ENCODE results near the gene NXF1. TPM values are rescaled to one million over a fixed set of nuclear protein-coding genes. Genes with fewer than 3 reads are reported as not detected.

The NXF1 gene
- total and polyA plus RNA-seq, 2 of the 13 experiments (the other 11 are each of a cell fraction or from before 2014, with no cell fraction given): 30.4 to 30.9 TPM

- TF ChIP-seq E2F2 (CRISPR knock-in tag; IDR thresholded peaks at IDR 0.05; ENCODE audit: borderline replicate concordance) (peak; percentile 1; the same call in 1 of the 2 replicates), SNAPC2 (CRISPR knock-in tag; IDR thresholded peaks at IDR 0.05) (peak; percentile 96), NCOR1 (IDR thresholded peaks at IDR 0.05; ENCODE audit: borderline replicate concordance, low read length) (no peak; the same call in 1 of the 2 replicates), LRRFIP1 (CRISPR knock-in tag; conservative IDR thresholded peaks at IDR 0.05) (no peak), ZNF414 (CRISPR knock-in tag; IDR thresholded peaks at IDR 0.05) (peak; percentile 97), MAFF (IDR thresholded peaks at IDR 0.05; ENCODE audit: low read depth, low read length) (no peak), ZNF513 (CRISPR knock-in tag; conservative IDR thresholded peaks at IDR 0.05) (0 out of 2 replicates have a peak, but pooled peaks have one; percentile 14), TIGD3 (CRISPR knock-in tag; IDR thresholded peaks at IDR 0.05; ENCODE audit: borderline replicate concordance) (0 out of 2 replicates have a peak, but pooled peaks have one; percentile 55), PHF8 (CRISPR knock-in tag; IDR thresholded peaks at IDR 0.05) (peak; percentile 93), ZHX1 (CRISPR knock-in tag; IDR thresholded peaks at IDR 0.05; ENCODE audit: low read depth) (peak; percentile 81), ZFP37 (CRISPR knock-in tag; IDR thresholded peaks at IDR 0.05; ENCODE audit: borderline replicate concordance) (no peak), KDM4B (CRISPR knock-in tag; IDR thresholded peaks at IDR 0.05) (no peak; the same call in 1 of the 2 replicates), NRL (CRISPR knock-in tag; IDR thresholded peaks at IDR 0.05; ENCODE audit: borderline replicate concordance) (peak; percentile 86; the same call in 1 of the 2 replicates)
Observed at GRCh38 chr11:62787005-62787759, 18.1 kb downstream of the NXF1 start, which contains the start of gene TMEM179B (continued).
